Smooth muscle cell (in vitro differentiated cells): ENCODE measurements around the gene IGSF6. TPM values are rescaled to one million over a fixed set of nuclear protein-coding genes. Genes with fewer than 3 reads are reported as not detected.
"Not testable (repeated sequence)": the region's sequence is repeated elsewhere in the genome, so short reads cannot be mapped to it uniquely, and the experiment has no call there.

Experiments
- DNase-seq: peaks from one replicate; lab custom pipeline; 2025; ENCODE audit not compliant: unreplicated experiment; lab: John Stamatoyannopoulos, UW
- H2AFZ ChIP-seq: fragments of 200-600 bp; sonication (generic); 2 replicates; pipeline ENCODE4 v1.6.0; 2016; ENCODE audit warnings: antibody characterized with exemption, low read depth, mild to moderate bottlenecking
- H3F3A ChIP-seq: fragments of 200-600 bp; sonication (generic); 2 replicates; pipeline ENCODE4 v1.6.0; 2017; ENCODE audit warnings: antibody characterized with exemption, low read depth
- H3K27ac ChIP-seq: fragments of 200-600 bp; sonication (generic); 2 replicates; pipeline ENCODE4 v1.5.1; 2016; ENCODE audit warnings: low read depth, mild to moderate bottlenecking
- H3K27me3 ChIP-seq: fragments of 200-600 bp; sonication (generic); 2 replicates; pipeline ENCODE4 v1.6.1; 2016; ENCODE audit warnings: low read depth, mild to moderate bottlenecking
- H3K36me3 ChIP-seq: fragments of 200-600 bp; sonication (generic); 2 replicates; pipeline ENCODE4 v1.5.1; 2016; ENCODE audit warnings: low read depth
- H3K4me1 ChIP-seq: fragments of 200-600 bp; sonication (generic); 2 replicates; pipeline ENCODE4 v1.5.1; 2016; ENCODE audit warnings: low read depth
- H3K4me2 ChIP-seq: fragments of 200-600 bp; sonication (generic); 2 replicates; pipeline ENCODE4 v1.6.0; 2016; ENCODE audit warnings: mild to moderate bottlenecking
- H3K4me3 ChIP-seq: fragments of 200-600 bp; sonication (generic); 2 replicates; pipeline ENCODE4 v1.5.1; 2016; ENCODE audit warnings: mild to moderate bottlenecking
- H3K79me2 ChIP-seq: fragments of 200-600 bp; sonication (generic); 2 replicates; pipeline ENCODE4 v1.6.0; 2016; ENCODE audit warnings: low read depth, mild to moderate bottlenecking
- H3K9ac ChIP-seq: fragments of 200-600 bp; sonication (generic); 2 replicates; pipeline ENCODE4 v1.6.0; 2016; ENCODE audit warnings: low read depth
- H3K9me3 ChIP-seq: fragments of 200-600 bp; sonication (generic); replicated peaks from 2 replicates; pipeline ENCODE4 v1.5.1; 2016; ENCODE audit warnings: low read depth
- H4K20me1 ChIP-seq: fragments of 200-600 bp; sonication (generic); 2 replicates; pipeline ENCODE4 v1.6.0; 2016; ENCODE audit warnings: low read depth
- WGBS: methylation state at CpG from one replicate; pipeline ENCODE4 v1.1.7; 2016; ENCODE audit warnings: low lambda C conversion rate; 5-methylcytosine and 5-hydroxymethylcytosine counted together
- polyA plus RNA-seq: library from polyadenylated mRNA; unstranded; fragments of >200 nt; fragmentation: Nextera tagmentation; extraction: Ambion mirVana; gene quantifications from 2 replicates; pipeline ENCODE4 v1.2.1, GENCODE V29; 2016
- total RNA-seq: library from RNA; depleted of rRNA; stranded (reverse); fragments of >200 nt; gene quantifications from 2 replicates; pipeline ENCODE4 v1.2.3, GENCODE V29; 2014
- TF ChIP-seq, protein P1 (sequence below): fragments of 200-600 bp; sonication (generic); IDR thresholded peaks from 2 replicates; pipeline ENCODE4 v1.5.1; 2017; ENCODE audit warnings: borderline replicate concordance, mild to moderate bottlenecking, antibody characterized with exemption; ENCODE audit not compliant: insufficient read depth, poor library complexity, severe bottlenecking

IGSF6 gene
- total and polyA plus RNA-seq, 2 experiments from 2014 or later = 0.13 TPM; not detected in 1

DNA sequence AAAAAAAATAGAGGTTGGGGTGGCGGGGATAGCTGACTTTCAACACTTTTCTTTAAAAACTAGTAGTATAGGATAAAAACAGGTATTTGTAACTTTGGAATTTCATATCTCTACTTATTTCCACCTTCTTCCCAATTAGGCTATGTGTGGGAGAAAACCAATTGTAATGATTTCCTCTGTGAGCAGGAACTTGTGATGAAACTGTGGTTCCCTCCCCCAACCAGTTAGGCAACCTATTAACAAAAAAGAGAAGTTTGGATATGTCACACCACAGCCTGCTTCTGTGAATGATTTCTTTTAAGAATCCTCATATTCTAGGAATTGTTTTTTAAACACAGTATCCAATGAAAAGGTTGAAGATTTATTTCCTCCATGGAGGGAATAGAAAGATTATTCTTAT is 1.9 kb downstream of the IGSF6 start:
- H3K9me3 ChIP-seq = no peaks in the 10 kb centered on the region
- H3K36me3 ChIP-seq = peaks cover 3% of the 10 kb centered on the region
- H3K4me1 ChIP-seq = no peaks in the 10 kb centered on the region
- H3K27ac ChIP-seq = no peak overlapping the region
- H2AFZ ChIP-seq = no peak overlapping the region
- no peak for DNase-seq
- peaks cover 39% of the 10 kb centered on the region for H3K79me2 ChIP-seq
- no peak overlapping the region for H3K4me2 ChIP-seq
- no peaks in the 10 kb centered on the region for H3F3A ChIP-seq
- H3K27me3 ChIP-seq = no peaks in the 10 kb centered on the region
- H3K4me3 ChIP-seq = no peak overlapping the region
- H4K20me1 ChIP-seq = peaks cover 82% of the 10 kb centered on the region
- TF ChIP-seq, protein P1, sequence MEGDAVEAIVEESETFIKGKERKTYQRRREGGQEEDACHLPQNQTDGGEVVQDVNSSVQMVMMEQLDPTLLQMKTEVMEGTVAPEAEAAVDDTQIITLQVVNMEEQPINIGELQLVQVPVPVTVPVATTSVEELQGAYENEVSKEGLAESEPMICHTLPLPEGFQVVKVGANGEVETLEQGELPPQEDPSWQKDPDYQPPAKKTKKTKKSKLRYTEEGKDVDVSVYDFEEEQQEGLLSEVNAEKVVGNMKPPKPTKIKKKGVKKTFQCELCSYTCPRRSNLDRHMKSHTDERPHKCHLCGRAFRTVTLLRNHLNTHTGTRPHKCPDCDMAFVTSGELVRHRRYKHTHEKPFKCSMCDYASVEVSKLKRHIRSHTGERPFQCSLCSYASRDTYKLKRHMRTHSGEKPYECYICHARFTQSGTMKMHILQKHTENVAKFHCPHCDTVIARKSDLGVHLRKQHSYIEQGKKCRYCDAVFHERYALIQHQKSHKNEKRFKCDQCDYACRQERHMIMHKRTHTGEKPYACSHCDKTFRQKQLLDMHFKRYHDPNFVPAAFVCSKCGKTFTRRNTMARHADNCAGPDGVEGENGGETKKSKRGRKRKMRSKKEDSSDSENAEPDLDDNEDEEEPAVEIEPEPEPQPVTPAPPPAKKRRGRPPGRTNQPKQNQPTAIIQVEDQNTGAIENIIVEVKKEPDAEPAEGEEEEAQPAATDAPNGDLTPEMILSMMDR = no peak
- H3K9ac ChIP-seq = no peak overlapping the region
- WGBS = 100% methylated on average over 1 of the region's 1 CpG

DNA sequence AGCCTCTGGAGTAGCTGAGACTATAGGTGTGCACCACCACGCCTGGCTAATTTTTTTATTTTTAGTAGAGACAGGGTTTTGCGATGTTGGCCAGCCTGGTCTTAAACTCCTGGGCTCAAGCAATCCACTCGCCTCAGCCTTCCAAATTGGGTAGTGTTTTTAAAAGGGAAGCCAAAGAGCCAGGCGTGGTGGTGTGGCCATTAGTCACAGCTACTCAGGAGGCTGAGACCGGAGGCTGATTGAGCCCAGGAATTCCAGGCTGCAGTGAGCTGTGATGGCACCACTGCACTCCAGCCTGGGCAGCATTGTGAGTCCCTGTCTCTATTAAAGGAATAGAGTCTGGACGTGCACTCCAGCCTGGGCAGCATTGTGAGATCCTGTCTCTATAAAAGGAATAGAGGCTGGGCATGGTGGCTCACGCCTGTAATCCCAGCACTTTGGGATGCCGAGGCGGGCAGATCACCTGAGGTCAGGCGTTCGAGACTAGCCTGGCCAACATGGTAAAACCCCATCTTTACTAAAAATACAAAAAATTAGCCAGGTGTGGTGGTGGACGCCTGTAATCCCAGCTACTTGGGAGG is 2.5 kb downstream of the IGSF6 start:
- H2AFZ ChIP-seq, H3K27me3 ChIP-seq, DNase-seq, H3K9me3 ChIP-seq, H3K36me3 ChIP-seq, H3K4me1 ChIP-seq, H3K4me2 ChIP-seq, H3K4me3 ChIP-seq, H3F3A ChIP-seq, H3K9ac ChIP-seq, H3K27ac ChIP-seq: not testable (repeated sequence)
- H3K79me2 ChIP-seq = peaks cover 39% of the 10 kb centered on the region
- WGBS = 95% methylated on average over 12 of the region's 12 CpGs
- H4K20me1 ChIP-seq = peaks cover 89% of the 10 kb centered on the region

DNA sequence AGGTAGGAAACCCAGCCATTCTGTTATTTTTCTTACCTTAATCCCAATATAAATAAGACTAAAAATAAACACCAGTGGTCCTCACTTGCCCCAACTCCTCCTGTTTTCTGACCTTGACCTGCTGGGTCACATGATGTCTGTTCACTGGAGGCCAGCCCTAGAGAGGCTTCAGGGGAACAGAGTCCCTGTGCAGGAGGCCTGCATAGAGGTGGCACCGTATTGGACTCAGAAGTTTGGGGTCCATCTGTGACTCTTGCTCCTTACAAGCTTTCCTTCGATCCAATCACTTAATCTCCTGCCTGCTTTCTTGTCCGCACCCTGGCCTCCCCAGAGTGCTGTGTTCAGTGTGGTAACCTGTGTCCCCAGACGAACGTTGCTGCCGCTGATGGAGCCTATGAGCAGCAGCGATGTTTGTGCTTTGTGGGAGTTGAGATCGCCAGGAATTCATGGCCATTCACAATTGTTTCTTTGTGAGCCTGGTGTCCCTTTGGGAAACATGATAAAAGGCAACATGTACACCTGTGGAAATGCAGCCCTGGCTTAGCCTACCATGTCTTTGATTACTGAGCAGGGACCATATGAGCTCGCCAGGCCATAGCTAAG is 4.7 kb downstream of the IGSF6 start:
- WGBS = 97% methylated on average over 9 of the region's 9 CpGs
- Histone ChIP-seq H2AFZ (no peak overlapping the region), H3K9me3 (no peaks in the 10 kb centered on the region), H3K4me1 (no peaks in the 10 kb centered on the region), H3K4me2 (no peak overlapping the region), H4K20me1 (peaks cover 87% of the 10 kb centered on the region), H3K36me3 (no peaks in the 10 kb centered on the region), H3K79me2 (peaks cover 51% of the 10 kb centered on the region), H3F3A (no peaks in the 10 kb centered on the region), H3K27ac (no peak overlapping the region), H3K4me3 (no peak overlapping the region), H3K9ac (no peak overlapping the region), H3K27me3 (no peaks in the 10 kb centered on the region)
- TF ChIP-seq, protein P1 = no peak
- no peak for DNase-seq

DNA sequence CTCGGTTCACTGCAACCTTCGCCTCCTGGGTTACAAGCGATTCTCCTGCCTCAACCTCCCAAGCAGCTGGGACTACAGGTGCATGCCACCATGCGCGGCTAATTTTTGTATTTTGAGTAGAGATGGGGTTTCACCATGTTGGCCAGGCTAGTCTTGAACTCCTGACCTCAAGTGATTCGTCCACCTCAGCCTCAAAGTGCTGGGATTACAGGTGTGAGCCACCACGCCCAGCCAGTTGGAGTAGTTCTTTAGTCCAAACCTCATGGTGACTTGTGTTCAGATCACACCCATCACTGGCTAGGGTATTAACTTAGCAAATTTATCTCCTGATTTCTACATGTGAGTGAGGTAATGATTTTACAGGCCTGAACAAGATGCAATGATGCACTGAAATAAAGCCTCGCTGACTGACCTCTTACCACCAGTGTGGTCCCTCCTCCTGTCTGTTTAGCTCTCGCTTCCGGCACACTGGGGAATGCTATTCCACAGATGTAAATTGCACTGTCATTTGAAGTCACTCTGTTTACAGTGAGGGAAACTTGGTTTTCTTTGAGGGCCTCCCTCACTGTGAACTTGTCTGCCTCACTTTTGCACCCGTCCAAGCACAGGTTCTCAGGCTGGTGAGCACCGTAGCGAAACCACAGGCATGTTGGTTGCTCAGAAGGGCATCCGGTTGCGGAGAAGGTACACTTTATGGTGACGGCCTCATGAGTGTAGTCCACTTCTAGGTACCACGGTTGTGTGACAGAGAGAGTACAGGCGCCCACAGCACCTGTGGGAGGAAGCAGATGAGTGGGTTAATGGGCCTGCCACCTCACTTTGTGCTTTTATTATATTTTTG is 5.5 kb downstream of the IGSF6 start:
- peaks cover 49% of the 10 kb centered on the region for H3K79me2 ChIP-seq
- TF ChIP-seq, protein P1 = no peak
- 94% methylated on average over 18 of the region's 18 CpGs for WGBS

More for the DNA sequence above, 5.5 kb downstream of the IGSF6 start:
- Histone ChIP-seq H3K4me1 (no peaks in the 10 kb centered on the region), H3K9me3 (no peaks in the 10 kb centered on the region), H3F3A (no peaks in the 10 kb centered on the region), H3K36me3 (no peaks in the 10 kb centered on the region), H3K27ac (no peak overlapping the region), H3K9ac (no peak overlapping the region), H2AFZ (no peak overlapping the region), H3K27me3 (no peaks in the 10 kb centered on the region), H3K4me3 (no peak overlapping the region), H4K20me1 (peaks cover 85% of the 10 kb centered on the region), H3K4me2 (no peak overlapping the region)
- no peak for DNase-seq
